H54 (cell line): ENCODE measurements around the gene ATP6V0A4.

Experiments used
- DNase-seq: peaks from one replicate; pipeline ENCODE4 v3.0.0; 2011; ENCODE audit warnings: low spot score, mixed read lengths; ENCODE audit not compliant: insufficient read length
- FAIRE-seq: peaks from 3 replicates; lab custom pipeline; 2011; peaks lifted over from hg19 to GRCh38; lab: Jason Lieb, UNC
- POLR2A ChIP-seq: IDR thresholded peaks from 2 replicates; pipeline ENCODE4 v1.6.1; 2011; ENCODE audit warnings: low read depth, mild to moderate bottlenecking, low read length

ATP6V0A4 gene

GRCh38 chr7:138797715-138798320 lies at the start of gene ATP6V0A4, which contains the start of gene TMEM213:
Gene ATP6V0A4 (minus strand): TSS chr7:138798196. CDS start chr7:138771247, 26,949 bp downstream.
Gene TMEM213 (plus strand): TSS chr7:138797994. CDS start chr7:138798105, 111 bp downstream.
- no peak for TF ChIP-seq POLR2A
- FAIRE-seq (no peak), DNase-seq (no peak)

GRCh38 chr7:138845711-138846110 lies 47.7 kb upstream of the ATP6V0A4 start:
- DNase-seq = no peak
- no peak for TF ChIP-seq POLR2A
- FAIRE-seq = no peak

- TF ChIP-seq POLR2A = no peak
- no peak for DNase-seq
- no peak for FAIRE-seq
Measured at GRCh38 chr7:138843632-138844580, 45.9 kb upstream of the ATP6V0A4 start.

DNA sequence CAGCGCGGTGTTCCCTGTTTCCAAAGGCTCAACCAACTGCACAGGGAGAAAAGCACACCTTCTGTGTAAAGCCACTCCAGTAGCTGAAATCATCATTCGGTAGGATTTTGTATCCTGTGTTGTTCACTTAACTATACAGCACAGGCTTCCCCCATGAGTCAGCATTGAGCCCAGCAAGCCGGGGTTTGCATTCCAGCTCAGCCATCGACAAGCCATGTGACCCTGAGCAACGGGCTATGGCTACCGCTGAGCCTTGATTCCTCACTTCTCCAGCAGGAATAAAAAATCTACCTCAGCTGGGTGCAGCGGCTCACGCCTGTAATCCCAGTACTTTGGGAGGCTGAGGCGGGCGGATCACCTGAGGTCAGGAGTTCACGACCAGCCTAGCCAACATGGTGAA lies 44.1 kb upstream of the ATP6V0A4 start:
- FAIRE-seq (peak; percentile 93), DNase-seq (peak; percentile 80)
- TF ChIP-seq POLR2A = no peak

DNA sequence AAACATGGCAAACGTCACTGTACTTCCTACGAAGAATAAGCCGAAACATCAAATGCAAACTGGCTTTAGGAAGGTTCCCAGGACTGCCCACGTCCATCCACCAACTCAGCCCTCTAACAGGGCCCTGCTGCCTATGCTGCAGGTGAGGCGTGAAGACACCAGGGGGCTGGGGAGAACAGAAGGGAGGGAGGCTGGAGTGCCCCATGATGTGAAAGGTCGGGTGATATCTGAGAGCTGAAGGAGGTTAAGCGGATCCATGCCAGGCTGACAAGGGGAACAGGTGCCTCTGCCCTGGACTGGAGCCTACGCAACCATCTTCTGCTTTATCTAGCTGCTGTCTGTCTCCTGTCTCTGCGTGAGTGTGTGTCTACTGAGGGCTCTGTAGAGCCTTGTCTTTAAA lies 40.2 kb upstream of the ATP6V0A4 start:
- no peak for FAIRE-seq
- TF ChIP-seq POLR2A = no peak
- no peak for DNase-seq

DNA sequence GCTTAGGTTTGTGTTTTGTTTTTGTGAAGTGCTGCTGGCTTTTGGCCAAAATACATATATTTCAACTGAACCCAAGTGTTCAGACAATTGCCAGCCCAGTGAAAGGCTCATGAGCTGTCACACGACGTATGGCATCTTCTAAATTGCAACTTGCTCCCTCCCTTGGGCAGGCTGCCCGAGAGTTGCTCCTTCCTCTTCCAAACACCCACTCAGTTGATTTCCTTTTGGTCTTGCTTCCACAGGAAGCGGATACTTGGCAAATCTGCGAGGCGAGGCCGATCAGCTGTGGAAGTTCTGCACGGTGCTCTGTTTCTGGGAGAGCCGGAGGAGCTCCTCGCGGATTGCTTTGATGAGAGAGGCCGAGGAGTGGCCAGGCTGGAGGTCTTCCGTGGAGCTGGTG lies 39.6 kb upstream of the ATP6V0A4 start:
- FAIRE-seq (no peak), DNase-seq (no peak)
- TF ChIP-seq POLR2A = no peak

GRCh38 chr7:138835087-138835486 lies 37.1 kb upstream of the ATP6V0A4 start:
- no peak for TF ChIP-seq POLR2A
- DNase-seq = no peak
- no peak for FAIRE-seq

GRCh38 chr7:138834583-138834982 lies 36.6 kb upstream of the ATP6V0A4 start:
- no peak for TF ChIP-seq POLR2A
- no peak for FAIRE-seq
- DNase-seq = no peak

- no peak for TF ChIP-seq POLR2A
- DNase-seq (no peak), FAIRE-seq (no peak)
Measured at GRCh38 chr7:138833596-138833995, 35.6 kb upstream of the ATP6V0A4 start.

DNA sequence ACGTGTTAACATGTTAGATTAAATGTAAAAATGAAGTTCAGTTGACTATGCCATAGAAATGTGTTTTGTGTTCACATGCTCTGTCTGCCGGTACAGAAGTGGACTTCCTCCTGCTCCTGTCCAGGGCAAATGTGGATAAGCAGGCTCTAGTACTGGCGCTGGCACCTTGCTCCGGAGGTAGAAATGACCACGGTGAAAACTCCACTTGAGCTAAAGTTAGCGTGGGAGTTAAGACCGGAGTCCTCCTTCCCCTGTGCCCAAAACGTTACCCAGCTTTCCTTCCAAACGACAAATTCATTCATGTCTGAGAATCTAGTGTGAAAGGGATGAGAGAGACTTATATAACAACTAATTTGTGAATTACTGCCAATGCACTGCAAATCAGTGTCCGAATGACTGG lies 35.0 kb upstream of the ATP6V0A4 start:
- FAIRE-seq (no peak), DNase-seq (no peak)
- TF ChIP-seq POLR2A = no peak

- TF ChIP-seq POLR2A = no peak
- DNase-seq (no peak), FAIRE-seq (no peak)
Measured at GRCh38 chr7:138829335-138829734, 31.3 kb upstream of the ATP6V0A4 start.

DNA sequence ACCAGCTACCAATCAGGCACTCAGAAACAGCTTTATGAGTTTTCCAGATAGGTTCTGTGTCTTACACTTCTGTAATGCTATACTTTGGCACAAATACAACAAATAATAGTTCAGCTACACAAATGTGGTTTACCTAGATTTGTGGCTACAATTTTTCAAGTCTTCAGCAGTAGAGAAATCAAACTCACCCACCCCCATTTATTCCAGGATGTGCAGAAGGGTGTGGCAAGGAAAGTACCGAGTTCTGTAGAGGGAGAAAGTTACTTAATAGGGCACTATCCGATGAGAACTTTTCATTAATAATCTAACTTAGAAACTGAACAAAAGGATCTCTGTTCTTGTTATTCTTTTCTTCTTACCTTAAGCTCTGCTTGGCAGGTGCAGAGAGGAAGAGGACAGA lies 30.3 kb upstream of the ATP6V0A4 start:
- FAIRE-seq = no peak
- DNase-seq = no peak
- TF ChIP-seq POLR2A = no peak

DNA sequence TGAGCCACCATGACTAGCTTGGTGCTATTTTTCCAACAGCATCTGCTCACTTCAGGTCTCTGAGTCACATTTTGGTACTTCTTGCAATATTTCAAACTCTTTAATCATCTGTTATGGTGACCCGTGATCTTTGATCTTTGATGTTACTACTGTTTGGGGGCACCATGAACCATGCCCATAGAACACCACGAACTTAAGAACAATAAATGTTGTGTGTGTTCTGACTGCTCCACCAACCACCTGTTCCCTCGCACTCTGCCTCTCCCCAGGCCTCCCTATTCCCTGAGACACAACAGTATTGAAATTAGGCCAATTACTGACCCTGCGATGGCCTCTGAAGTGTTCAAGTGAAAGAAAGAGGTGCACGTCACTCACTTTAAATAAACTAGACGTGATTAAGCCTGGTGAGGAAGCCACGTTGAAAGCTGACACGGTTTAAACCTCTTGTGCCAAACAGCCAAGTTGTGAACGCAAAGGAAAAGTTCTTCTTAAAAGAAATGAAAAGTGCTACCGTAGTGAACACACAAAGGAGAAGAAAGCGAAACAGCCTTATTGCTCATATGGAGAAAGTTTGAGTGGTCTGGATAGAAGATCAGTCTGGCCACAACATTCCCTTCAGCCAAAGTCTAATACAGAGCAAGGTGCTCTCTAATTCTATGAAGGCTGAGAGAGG lies 27.2 kb upstream of the ATP6V0A4 start:
- no peak for DNase-seq
- no peak for TF ChIP-seq POLR2A
- FAIRE-seq = no peak
